GM18499 (cell line): ENCODE results near the gene LGALS8.
"Not testable (repeated sequence)": the region's sequence is repeated elsewhere in the genome, so short reads cannot be mapped to it uniquely, and the experiment has no call there.

Experiments used
- ATAC-seq: cut with Tn5 transposase; IDR thresholded peaks from one replicate; pipeline ENCODE4 v1.9.1; 2021; ENCODE audit warnings: moderate number of reproducible peaks; ENCODE audit not compliant: insufficient read depth, unreplicated experiment

LGALS8 gene

DNA sequence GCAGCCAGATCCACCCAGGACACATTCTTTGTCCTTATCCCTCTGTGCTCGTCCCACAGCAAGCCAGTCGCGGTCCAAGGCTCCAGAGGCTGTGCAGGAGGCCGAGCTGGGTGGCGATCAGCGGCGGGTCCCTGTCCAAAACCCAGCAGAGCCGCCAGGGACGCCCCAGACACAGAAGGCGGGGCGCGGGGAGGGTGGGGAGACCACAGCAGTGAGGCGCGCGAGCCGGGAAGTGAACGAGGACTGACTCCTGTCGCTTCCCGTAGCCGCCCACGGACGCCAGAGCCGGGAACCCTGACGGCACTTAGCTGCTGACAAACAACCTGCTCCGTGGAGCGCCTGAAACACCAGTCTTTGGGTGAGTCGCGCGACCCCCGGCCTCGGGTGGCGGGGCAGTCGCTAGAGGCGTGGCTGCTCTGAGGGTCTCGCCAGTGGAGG is at the start of gene LGALS8:
LGALS8 (plus strand) TSS at position 279 of the 438 bp plus-strand sequence. CDS start 2,089 bp downstream, outside the sequence.
- peak; percentile 31 for ATAC-seq

DNA sequence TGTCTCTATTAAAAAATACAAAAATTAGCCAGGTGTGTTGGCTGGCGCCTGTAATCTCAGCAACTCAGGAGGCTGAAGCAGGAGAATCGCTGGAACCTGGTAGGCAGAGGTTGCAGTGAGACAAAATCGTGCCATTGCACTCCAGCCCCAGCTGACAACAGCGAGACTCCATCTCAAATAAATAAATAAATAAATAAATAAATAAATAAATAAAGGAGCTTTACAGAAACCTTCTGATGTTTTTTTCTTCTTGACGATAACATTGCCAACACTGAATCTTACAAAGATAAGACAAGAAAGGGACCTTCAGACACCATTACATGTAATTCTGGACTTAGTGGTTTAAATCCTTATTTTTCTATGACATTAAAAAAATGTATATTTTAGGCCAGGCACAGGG is 47.8 kb upstream of the LGALS8 start:
- ATAC-seq, result no peak

DNA sequence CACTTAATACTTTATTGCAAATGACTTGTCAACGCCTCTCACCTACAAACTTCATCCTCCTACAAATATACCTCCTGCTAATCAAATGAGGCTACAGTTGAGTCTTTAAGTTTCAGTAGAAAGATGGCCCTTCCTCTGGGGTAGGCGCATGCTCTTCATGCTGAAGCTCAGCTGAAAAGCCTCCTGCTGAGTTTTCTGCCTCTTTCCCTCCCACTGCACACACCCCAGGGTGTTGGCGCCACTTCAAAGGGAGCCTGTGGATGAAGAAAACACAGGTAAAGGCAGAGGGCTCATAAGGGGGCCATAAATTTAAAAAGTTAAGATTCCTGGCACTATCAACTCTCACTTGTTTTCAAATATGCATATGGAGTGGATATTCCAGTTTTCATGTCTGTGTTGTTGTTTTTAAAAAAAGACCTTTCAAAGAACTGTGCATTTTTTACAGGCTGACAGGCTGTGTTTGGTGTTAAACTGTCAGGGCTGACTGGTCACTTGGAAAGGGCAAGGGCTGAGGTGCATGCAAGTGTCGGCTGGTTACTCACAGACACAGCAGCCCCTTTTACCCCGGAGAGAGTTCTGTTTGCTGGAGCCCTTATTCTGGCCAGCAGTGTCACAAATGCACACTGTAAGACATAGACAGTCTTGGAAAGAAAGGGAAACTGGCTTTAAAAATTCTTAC is 42.9 kb upstream of the LGALS8 start:
- ATAC-seq, result no peak

DNA sequence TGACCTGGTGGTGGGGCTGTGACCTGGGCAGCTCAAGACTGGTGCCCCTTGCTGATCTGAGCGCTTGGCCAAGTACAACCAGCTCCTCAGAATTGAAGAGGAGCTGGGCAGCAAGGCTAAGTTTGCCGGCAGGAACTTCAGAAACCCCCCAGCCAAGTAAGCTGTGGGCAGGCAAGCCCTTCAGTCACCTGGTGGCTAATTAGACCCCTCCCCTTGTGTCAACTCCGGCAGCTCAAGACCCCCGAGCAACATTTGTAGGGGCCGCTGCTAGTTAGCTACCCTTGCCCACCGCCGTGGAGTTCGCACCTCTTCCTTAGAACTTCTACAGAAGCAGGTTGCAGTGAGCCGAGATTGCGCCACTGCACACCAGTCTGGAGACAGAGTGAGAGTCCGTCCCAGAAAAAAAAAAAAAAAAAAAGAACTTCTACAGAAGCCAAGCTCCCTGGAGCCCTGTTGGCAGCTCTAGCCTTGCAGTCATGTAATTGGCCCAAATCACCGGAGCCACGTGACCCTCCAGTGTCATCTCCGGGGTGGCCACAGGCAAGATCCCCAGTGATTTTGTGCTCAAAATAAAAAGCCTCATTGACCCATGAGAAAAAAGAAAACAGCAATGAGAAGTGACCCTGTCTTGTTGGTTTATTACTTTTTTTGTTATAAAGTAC is 39.3 kb upstream of the LGALS8 start:
- no peak for ATAC-seq

GRCh38 chr1:236486356-236487002 is 37.3 kb upstream of the LGALS8 start:
- ATAC-seq, result no peak

DNA sequence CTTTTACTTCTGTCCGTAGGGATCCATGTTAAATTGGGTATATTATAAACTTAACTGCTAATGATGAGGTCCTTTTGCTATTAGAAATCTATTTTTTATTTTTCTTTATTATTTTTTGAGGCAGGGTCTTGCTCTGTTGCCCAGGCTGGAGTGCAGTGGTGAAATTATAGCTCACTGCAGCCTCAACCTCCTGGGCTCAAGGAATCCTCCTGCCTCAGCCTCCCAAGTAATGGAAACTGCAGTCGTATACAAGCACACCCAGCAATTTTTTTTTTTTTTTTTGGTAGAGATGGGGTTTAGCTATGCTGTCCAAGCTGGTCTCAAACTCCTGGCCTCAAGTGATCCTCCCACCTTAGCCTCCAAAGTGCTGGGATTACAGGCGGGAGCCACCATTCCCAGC is 34.6 kb upstream of the LGALS8 start:
- ATAC-seq, result not testable (repeated sequence)

DNA sequence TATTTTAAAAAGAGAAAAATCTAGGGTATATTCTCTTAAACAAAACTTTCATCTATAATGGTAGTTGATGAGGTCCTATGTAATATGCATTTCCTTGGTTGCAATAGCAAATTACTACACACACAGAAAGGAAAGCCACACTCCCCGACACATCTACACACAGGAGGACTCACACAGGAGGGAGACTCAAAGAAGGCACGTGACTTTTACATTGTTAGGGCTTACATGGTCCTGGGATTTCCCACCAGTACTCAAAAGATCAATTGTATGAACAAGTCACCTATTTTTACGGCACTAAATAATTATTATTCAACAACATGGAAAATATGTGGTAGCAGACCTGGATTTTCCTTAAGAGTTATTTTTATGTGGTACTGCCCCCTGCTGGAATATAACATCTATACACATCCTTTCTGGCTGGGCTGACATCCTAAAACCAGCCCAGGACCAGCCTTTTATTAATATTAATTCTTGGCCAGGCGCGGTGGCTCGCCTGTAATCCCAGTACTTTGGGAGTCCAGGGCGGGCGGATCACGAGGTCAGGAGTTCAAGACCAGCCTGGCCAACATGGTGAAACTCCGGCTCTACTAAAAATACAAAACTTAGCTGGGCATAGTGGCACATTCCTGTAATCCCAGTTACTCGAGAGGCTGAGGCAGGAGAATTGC is 33.9 kb upstream of the LGALS8 start:
- ATAC-seq, result no peak

- ATAC-seq, result no peak
Observed at GRCh38 chr1:236491469-236492136, 32.2 kb upstream of the LGALS8 start.

DNA sequence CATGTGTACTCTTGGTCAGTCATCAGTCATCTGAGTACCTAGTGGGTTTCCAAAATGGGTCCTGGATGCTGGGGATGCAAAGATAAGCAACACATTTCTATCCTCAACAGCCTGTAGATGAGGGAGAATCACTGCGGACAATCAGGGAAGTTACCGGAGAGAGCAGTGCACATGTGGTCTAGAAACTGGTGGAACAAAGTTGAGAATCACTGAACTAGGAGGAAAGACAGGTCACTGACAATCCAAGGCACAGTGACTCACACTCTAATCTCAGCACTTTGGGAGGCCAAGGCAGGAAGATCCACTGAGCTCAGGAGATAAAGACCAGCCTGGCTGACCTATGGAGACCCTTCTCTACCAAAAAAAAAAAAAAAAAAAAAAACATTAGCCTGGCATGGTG is 31.4 kb upstream of the LGALS8 start:
- no peak for ATAC-seq

GRCh38 chr1:236494082-236494481 is 29.7 kb upstream of the LGALS8 start:
- ATAC-seq, result no peak

DNA sequence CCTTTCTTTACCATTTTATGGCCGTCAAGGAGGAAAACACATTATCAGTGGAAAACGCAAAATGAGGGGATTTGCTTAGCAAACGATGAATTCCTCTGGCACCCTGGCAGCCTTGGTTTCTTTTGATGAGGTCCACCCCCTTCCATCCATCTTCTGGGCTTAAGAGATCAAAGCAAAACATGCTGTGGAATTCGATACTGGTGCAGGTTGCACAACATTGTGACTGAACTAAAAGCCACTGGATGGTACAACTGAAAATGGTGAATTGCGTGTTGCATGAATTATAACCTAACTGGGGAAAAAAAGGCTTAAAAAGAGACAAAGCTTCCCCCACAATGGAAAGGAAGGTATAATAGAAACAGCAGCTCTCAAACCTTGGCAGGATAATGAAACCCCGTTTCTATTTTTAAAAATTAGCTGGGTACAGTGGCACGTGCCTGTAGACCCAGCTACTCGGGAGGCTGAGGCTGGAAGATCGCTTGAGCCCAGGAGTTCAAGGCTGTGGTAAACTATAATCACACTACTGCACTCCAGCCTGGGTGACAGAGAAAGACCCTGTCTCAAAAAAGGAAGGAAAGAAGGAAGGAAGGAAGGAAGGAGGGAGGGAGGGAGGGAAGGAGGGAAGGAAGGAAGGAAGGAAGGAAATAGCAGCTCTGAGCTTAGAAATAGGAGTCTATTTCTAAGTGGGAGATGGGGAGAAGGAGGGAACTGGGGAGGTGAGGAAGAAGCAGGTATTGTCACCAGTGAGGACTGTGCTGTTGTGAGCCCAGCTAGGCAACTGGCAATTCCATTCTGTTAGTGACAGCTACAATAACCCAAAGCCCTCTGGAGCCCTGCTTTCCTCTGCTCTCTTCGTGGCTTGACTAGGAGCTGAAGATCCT is 29.0 kb upstream of the LGALS8 start:
- no peak for ATAC-seq

DNA sequence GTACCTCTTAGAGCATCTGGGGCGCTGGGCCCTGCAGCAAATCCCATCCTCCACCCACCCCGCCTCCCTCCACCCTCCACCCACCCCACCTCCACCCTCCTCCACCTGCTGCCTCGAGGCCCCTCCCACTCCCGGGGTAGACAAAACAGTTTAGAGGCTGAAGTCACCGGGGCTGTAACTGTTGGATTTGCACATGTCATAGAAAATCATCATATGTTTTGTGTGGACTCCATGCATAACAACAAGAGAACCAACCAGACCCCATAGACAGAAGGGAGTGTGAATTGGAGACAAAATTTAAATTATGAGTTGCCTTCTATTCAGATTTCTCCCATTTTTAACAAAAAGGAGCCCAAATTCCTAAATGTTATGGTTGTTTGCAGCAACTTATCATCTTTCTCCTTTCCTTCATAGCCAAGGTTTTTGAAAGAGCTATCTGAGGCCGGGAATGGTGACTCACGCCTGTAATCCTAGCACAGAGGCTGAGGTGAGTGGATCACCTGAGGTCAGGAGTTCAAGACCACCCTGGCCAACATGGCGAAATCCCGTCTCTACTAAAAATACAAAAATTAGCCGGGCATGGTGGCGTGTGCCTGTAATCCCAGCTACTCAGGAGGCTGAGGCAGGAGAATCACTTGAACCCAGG is 28.2 kb upstream of the LGALS8 start:
- no peak for ATAC-seq

DNA sequence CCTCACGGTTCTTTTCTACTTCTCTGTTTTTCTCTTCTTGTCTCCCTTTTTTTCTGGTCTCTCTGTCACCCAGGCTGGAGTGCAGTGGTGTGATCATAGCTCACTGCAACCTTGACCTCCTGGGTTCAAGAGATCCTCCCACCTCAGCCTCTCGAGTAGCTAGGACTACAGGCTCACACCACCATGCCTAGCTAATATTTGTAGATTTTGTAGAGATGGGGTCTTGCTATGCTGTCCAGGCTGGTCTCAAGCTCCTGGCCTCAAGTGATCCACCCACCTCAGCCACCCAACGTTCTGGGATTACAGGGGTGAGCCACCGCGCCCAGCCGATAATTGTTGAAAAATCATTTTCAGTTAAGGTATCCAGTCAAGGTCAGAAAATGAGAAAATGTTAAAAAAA is 25.9 kb upstream of the LGALS8 start:
- no peak for ATAC-seq

GRCh38 chr1:236501093-236501492 is 22.7 kb upstream of the LGALS8 start:
- ATAC-seq, result no peak

GRCh38 chr1:236502579-236502971 is 21.2 kb upstream of the LGALS8 start:
- ATAC-seq, result no peak

- ATAC-seq, result no peak
Observed at GRCh38 chr1:236502972-236503639, 20.7 kb upstream of the LGALS8 start.

DNA sequence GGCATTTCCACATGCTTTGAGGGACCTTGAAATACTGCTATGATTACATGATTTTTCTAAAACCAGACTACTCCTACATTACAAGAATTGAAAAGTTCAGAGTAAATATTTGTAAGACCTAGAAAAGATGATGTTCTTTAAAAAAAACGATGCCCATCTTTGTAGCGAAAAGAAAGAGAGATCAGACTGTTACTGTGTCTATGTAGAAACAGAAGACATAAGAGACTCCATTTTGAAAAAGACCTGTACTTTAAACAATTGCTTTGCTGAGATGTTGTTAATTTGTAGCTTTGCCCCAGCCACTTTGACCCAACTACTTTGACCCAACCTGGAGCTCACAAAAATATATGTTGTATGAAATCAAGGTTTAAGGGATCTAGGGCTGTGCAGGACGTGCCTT is 19.4 kb upstream of the LGALS8 start:
- ATAC-seq, result not testable (repeated sequence)

DNA sequence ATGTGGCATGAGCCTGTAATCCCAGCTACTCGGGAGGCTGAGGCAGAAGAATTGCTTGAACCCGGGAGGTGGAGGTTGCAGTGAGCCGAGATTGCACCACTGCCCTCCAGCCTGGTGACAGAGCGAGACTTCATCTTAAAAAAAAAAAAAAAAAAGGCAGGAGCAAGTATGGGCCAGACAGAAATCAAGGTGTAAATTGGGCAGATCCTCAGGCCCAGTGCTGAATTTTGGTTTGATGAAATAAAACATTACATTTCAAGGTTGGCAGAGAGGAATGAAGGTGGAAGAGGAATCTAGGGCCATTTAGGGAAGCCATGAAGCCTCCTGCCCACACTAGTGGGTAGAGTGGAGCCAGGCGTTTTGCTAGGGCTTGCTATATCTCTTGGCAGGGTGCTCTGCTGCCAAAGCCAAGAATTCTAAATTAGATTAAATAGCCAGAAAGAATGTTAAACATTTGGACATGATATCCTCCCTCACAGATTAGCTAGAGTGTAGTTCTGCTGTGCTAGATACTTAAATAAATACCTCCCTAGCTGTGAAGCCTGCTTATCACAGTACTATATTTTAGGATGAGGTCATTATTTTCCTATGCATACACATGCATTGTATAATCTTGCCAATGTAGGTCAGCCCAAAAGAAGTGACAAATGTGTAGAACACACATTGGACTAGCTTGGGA is 16.6 kb upstream of the LGALS8 start:
- ATAC-seq, result no peak
